ENCODE data around the gene SDCBP2.
"Not testable (repeated sequence)": the region's sequence is repeated elsewhere in the genome, so short reads cannot be mapped to it uniquely, and the experiment has no call there.

SDCBP2 gene

DNA sequence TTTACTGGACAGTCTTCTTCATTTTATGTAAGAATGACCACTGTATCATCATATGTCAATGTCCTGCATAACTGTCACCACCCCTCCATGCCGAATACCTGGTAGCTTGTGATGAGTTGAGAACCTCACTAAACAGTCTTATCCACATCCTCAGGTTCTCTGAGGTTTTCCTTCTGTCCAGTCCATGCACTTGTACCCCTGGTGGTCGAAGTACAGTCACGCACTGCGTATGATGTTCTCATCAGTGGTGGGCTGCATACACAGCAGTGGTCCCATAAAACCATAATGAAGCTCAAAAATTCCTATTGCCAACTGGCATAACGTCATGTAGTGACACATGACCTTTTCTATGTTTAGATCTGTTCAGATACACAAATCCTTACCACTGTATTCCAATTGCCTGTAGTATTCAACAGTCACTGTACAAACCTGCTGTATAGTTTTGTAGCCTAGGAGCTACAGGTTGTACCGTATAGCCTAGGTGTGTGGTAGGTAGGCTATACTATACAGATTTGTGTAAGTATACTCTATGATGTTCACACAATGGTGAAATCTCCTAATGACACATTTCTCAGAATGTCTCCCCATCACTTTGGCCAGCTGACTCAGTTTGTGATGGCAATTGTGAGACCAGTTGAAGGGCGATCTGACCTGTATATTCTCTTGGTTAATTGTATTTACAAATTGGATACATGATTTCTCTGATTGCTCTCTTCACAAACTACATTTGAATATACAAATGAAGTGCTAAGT lies 31.3 kb upstream of the SDCBP2 start:
- DNase-seq (ENCODE audit: low read depth, low spot score), result no peak

GRCh38 chr20:1357921-1358671 lies 29.2 kb upstream of the SDCBP2 start:
- DNase-seq (ENCODE audit: low read depth, low spot score), result no peak

- DNase-seq (ENCODE audit: low read depth, low spot score), result no peak
These were observed 25.0 kb upstream of the SDCBP2 start for GRCh38 chr20:1353956-1354355.

DNA sequence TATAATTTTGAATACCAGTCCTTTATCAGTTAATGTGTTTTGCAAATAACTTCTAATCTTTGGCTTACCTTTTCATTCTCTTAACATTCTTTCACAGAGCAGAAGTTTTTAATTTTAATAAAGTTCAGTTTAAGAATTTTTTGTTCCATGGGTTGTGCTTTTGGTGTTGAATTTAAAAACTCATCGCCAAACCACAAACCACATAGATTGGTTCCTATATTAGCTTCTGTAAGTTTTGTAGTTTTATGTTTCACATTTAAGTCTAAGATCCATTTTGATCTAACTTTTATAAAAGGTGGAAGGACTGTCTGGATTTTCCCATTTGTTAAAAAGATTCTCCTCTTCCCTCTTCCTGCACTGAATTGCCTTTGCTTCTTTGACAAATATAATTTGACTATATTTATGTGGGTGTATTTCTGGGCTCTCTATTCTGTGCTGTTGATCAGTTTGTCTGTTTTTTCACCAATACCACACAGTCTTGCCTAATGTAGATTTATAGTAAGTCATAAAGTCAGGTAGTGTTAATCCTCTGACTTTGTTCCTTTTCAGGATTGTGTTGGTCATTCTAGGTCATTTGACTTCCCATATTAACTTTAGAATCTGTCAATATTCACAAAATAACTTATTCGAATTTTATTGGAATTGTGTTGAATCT lies 17.5 kb upstream of the SDCBP2 start:
- DNase-seq (ENCODE audit: low read depth, low spot score), result no peak

DNA sequence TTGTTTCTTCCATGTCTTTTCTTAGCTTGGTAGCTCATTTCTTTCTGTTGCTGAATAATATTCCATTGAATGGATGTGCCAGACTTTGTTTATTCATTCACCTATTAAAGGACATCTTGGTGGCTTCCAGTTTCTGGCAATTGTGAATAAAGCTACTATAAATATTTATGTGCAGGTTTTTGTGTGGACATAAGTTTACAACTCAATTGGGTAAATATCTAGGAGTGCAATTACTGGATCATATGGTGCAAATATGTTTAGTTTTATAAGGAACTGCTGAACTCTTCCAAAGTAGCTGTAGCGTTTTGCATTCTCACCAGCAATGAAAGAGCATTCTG lies 16.8 kb upstream of the SDCBP2 start:
- DNase-seq (ENCODE audit: low read depth, low spot score), result no peak

DNA sequence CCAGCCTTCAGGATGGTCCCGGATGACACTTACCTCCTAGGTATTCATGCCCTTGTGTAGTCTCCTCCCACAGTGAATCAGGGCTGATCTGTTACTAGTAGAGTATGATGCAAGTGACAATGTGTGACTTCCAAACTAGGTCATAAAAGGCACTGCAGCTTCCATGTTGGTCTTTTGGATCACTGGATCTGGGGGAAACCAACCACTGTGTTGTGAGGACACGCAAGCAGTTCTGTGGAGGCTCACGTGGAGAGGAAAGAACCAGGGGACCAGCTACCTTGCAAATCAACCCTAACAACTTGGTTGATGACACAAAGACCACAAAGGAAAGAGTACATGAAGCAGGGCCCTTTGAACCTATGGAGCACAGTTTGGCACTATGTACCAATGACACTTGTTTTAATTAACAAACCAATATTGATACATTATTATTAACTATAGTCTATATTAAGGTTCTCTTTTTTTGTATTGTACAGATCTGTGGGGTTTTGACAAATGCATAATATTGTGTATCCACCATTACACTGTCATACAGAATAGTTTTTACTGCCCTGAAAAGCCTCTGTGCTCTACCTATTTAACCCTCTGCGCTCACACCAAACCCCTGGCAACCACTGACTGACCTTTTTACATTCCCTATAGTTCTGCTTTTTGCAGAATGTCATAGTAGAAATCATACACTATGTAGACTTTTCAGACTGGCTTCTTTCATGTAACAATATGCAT lies 16.3 kb upstream of the SDCBP2 start:
- DNase-seq (ENCODE audit: low read depth, low spot score), result no peak

DNA sequence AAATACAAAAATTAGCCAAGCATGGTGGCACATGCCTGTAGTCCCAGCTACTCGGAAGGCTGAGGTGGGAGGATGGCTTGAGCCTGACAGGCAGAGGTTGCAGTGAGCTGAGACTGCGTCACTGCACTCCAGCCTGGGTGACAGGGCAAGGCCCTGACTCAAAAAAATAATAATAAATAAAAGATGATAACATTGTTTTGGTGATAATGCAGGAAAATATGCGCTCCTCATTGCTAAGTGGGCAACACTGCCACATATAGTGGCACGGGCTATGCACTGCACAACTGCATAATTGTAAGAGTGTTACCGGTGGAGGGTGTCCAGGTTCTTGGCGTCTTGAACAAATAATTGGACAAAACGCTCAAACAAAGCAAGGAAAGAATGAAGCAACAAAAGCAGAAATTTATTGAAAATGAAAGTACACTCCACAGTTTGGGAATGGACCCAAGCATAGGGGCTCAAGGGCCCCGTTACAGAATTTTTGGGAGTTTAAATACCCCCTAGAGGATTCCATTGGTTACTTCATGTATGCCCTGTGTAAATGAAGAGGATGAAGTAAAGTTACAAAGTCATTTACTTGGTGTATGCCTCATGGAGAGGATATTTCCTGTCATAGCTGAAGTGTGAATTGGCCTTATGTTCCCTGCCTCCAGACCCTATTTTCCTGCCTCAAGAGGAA lies 14.6 kb upstream of the SDCBP2 start:
- DNase-seq (ENCODE audit: low read depth, low spot score), result not testable (repeated sequence)

GRCh38 chr20:1341561-1342265 lies 12.8 kb upstream of the SDCBP2 start:
- DNase-seq (ENCODE audit: low read depth, low spot score), result no peak

DNA sequence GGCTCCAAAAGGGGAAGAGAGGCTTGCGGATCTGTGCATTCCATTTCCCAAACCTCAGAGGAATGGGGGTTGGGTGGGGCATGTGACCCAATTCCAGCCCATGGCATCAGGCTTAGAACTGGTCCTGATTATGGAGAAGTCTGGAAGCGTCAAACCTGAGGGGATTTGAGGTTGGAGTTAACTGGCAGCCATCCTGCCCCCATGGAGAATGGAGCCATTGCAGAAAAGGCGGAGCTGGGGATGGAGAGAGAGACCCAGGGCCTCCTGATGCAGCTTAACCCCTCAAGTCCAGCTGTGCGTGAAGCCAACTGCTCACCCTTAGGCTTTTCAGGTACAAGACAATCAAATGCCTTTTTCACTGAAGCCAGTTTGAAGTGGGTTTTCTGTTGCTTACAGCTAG lies 9.9 kb upstream of the SDCBP2 start:
- DNase-seq (ENCODE audit: low read depth, low spot score), result no peak

DNA sequence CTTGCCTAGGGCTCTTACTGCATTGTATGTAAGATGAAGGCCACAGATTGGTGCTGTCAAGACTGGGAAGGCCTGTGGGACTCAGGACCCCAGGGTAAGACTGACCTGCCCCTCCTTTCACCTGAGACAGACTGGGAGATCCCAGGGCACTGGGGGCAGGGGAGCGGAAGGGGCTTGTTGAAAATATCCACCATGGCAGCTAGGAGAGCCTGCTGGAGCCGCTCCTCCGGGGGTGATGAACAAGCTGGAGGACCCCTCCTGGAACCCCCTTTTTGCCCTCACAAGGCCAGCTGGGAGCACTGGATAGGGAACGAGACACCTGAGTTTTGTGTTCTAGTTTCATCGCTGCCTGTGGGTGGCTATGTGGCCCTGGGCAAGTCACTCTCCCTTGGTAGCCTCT lies 9.2 kb upstream of the SDCBP2 start:
- no peak for DNase-seq (ENCODE audit: low read depth, low spot score)

GRCh38 chr20:1337441-1337840 lies 8.5 kb upstream of the SDCBP2 start:
- no peak for DNase-seq (ENCODE audit: low read depth, low spot score)

GRCh38 chr20:1336699-1337367 lies 7.9 kb upstream of the SDCBP2 start:
- DNase-seq (ENCODE audit: low read depth, low spot score), result no peak

GRCh38 chr20:1335961-1336698 lies 7.2 kb upstream of the SDCBP2 start:
- no peak for DNase-seq (ENCODE audit: low read depth, low spot score)

DNA sequence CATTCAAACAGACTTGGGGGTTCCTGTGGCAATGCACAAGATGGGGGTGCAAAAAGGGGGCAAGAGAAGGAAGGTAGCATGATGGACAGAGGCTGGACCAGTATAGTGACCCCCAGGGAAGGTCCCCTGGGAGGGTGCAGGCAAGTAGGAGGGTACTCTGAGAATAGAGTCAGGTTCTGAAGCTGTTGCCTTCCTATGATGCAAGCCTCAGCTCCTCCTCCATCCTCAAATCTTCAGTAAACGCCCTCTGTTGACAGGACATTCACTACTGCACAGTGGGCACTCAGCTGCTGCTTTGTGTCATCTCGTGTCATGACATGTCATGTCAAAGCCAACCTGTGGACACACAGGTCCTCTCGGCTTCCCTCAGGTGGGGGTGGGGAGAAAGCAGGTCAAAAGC lies 5.8 kb upstream of the SDCBP2 start:
- no peak for DNase-seq (ENCODE audit: low read depth, low spot score)

GRCh38 chr20:1334370-1334731 lies 5.4 kb upstream of the SDCBP2 start:
- no peak for DNase-seq (ENCODE audit: low read depth, low spot score)

DNA sequence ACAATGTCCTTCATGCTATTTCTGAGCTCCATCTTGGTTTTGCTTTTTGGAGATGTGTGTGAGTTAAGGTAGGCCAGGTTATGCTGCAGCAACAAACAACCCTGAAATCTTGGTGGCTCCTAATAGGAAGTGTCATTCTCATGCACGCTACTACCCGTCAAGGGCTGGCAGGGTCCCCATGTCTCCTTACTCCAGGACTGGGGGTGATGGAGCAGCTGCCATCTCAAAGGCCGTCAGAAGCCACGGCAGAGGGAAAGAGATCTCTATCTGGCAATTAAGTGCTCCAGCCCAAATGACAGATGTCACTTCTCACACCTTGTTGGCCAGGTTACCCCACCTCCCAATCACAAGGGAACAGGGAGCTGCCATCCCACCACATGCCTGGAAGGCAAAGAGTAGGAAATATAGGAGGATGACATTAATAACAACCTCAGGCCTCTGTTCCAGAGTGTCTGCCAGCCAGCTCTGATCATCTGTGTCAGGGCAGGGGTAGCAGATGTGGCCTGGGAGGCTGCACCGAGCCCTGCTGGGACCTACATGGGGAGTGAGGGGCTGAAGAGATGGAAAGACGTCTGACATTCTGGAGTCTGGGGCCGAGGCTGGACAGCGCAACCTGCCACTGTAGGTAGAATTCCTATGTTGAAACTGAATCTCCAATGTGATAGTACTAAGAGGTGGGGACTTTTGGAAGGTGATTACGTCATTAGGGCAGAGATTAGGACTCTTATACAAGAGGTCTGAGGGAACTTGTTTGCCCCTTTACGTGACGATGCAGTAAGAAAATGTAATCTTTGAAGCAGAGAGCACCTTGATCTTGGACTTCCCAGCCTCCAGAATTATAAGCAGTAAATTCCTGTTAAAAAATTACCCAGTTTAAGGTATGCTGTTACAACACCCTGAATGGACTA lies 4.8 kb upstream of the SDCBP2 start:
- DNase-seq (ENCODE audit: low read depth, low spot score), result no peak

DNA sequence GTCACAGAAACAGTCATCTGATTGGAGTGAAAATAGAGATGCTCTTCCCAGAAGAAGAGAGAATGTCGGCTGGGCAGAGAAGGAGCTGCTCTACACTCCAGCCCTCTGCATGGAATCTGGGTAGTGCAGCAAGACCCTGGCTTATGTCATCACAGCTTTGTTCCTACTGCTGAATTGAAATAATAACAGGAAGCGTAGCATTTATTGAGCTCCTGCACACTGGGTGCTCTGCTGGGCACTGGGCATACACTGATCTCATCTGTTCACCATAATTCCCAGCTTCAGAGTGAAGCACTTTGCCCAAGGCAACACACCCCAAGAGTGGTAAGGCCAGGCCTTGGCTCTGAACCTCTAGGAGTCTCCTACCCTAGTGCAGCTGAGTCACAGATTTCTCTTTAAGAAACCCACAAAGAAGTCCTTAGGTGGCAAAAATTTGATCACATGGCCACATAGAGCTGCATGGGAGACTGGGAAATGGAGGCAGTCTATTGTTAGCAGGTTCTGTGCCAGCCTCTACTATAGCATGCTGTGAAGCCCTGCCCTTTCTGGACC lies 3.9 kb upstream of the SDCBP2 start:
- no peak for DNase-seq (ENCODE audit: low read depth, low spot score)

- DNase-seq (ENCODE audit: low read depth, low spot score), result no peak
These were observed 3.0 kb upstream of the SDCBP2 start for GRCh38 chr20:1331801-1332453.
